ENCODE results near the gene PPM1A. TPM values are rescaled to one million over a fixed set of nuclear protein-coding genes. Genes with fewer than 3 reads are reported as not detected.

Gene PPM1A
- total and polyA plus RNA-seq, 2 donors (not counting 3 experiments of a cell fraction or from before 2014, with no cell fraction given), result 14.1 to 33.9 TPM

GRCh38 chr14:60301685-60302084 lies 52.7 kb downstream of the PPM1A start:
- no peaks in the 10 kb centered on the region for H4K20me1 ChIP-seq (replicated peaks; ENCODE audit: control insufficient read depth, extremely low read depth, insufficient read depth, low read length)
- H3K4me3 ChIP-seq (replicated peaks in 1 of 3; ENCODE audit: insufficient read depth in 1 of 3, low read depth in 1 of 3, low read length in 3 of 3), result no peak overlapping the region
- dilution Hi-C loops (cut with MboI; ENCODE audit: extremely low pct_ligation_motif_present, low sequenced_read_pairs), result no loop called here
- no peaks in the 10 kb centered on the region for H3K36me3 ChIP-seq (ENCODE audit: control insufficient read depth in 2 of 2, extremely low read depth in 1 of 2, insufficient read depth in 2 of 2, low read length in 2 of 2)
- POLR2A ChIA-PET, result no interaction called here
- no peak overlapping the region for H3K9ac ChIP-seq (replicated peaks; ENCODE audit: extremely low read depth, insufficient read depth, low read length)
- no TSS peak for BruUV-seq (replicated peaks)
- H3K9me3 ChIP-seq (replicated peaks; ENCODE audit: control insufficient read depth, insufficient read depth, low read length), result no peaks in the 10 kb centered on the region
- H3K4me2 ChIP-seq (ENCODE audit: insufficient read depth, low read length), result no peak overlapping the region
- no peaks in the 10 kb centered on the region for H3K27me3 ChIP-seq (ENCODE audit: control insufficient read depth in 2 of 2, insufficient read depth in 2 of 2, low read length in 2 of 2)
- H2AFZ ChIP-seq (ENCODE audit: low read depth, low read length), result no peak overlapping the region
- TF ChIP-seq POLR2A (IDR thresholded peaks at IDR 0.05; ENCODE audit: low read depth, low read length), result no peak
- no peak for TF ChIP-seq EZH2 (IDR thresholded peaks at IDR 0.05; ENCODE audit: borderline replicate concordance, low read depth, low read length, severe bottlenecking)
- no peak for TF ChIP-seq POLR2AphosphoS5 (IDR thresholded peaks at IDR 0.05; ENCODE audit: insufficient read depth, low read depth, low read length)
- no peak for TF ChIP-seq JUN (IDR thresholded peaks at IDR 0.05; ENCODE audit: borderline replicate concordance, insufficient read depth, insufficient read length, low read depth)
- TF ChIP-seq MYC (IDR thresholded peaks at IDR 0.05; ENCODE audit: low read depth, low read length), result no peak
- no peak for TF ChIP-seq FOS (IDR thresholded peaks at IDR 0.05; ENCODE audit: borderline replicate concordance, insufficient read depth, low read length)
- TF ChIP-seq GATA2 (IDR thresholded peaks at IDR 0.05; ENCODE audit: insufficient read depth, insufficient read length, low read depth, low read length), result no peak
- no peak for TF ChIP-seq MAX (IDR thresholded peaks at IDR 0.05; ENCODE audit: insufficient read depth, insufficient read length)
- TF ChIP-seq CTCF (IDR thresholded peaks at IDR 0.05; ENCODE audit: extremely low read depth in 1 of 2, insufficient read depth in 1 of 2, low read depth in 1 of 2, low read length in 2 of 2), result no peak
- H3K27ac ChIP-seq (ENCODE audit: insufficient read depth, low read depth, low read length), result no peak overlapping the region
- FAIRE-seq (no peak), DNase-seq (ENCODE audit: low read depth, low spot score) (no peak)
- no peaks in the 10 kb centered on the region for H3K79me2 ChIP-seq (ENCODE audit: control insufficient read depth, insufficient read depth, low read length)
- no peaks in the 10 kb centered on the region for H3K4me1 ChIP-seq (ENCODE audit: control insufficient read depth, extremely low read depth, insufficient read depth, low read length)
- CTCF ChIA-PET, result no interaction called here
- no peaks in the 10 kb centered on the region for H3K9me1 ChIP-seq (replicated peaks; ENCODE audit: control insufficient read depth, extremely low read depth, insufficient read depth, low read length)
- intact Hi-C loops (cut with micrococcal nuclease), result no loop called here
